B cell (primary cell): Measurements from ENCODE around the gene NCK2. TPM values are rescaled to one million over a fixed set of nuclear protein-coding genes. Genes with fewer than 3 reads are reported as not detected.

ENCODE experiments used
- ATAC-seq: fragments of 200-7000 bp; cut with Tn5 transposase; one replicate; pipeline ENCODE4 v1.10.0; 2021; ENCODE audit warnings: low read depth, mild to moderate bottlenecking, moderate number of reproducible peaks, moderate library complexity
- CTCF ChIA-PET: fragments of 350-600 bp; sonication (Branson Sonifier 250); formaldehyde crosslinking; loops from one replicate; lab custom pipeline; 2021; ENCODE audit warnings: antibody characterized with exemption, inconsistent platforms; lab: Charles Lee
- POLR2A ChIA-PET: fragments of 350-600 bp; sonication (Branson Sonifier 250); formaldehyde crosslinking; loops from one replicate; lab custom pipeline; 2021; ENCODE audit warnings: antibody characterized with exemption; lab: Charles Lee
- DNase-seq: peaks from one replicate; pipeline ENCODE4 v3.0.0; 2013
- H2AFZ ChIP-seq: 2 replicates; pipeline ENCODE4 v1.6.1; 2012; ENCODE audit warnings: mild to moderate bottlenecking, low read depth, low read length; ENCODE audit not compliant: insufficient read depth, poor library complexity, severe bottlenecking
- H3K27ac ChIP-seq, 2 donors: 1 replicate in 1 of 2; 2 replicates in 1 of 2; pipeline ENCODE4 v1.5.1; 2012 to 2013; ENCODE audit warnings: low read length in 2 of 2, mild to moderate bottlenecking in 2 of 2, moderate library complexity in 1 of 2
- H3K27me3 ChIP-seq, 4 experiments: fragments of 200-600 bp in 1 of 4; sonication (generic) in 1 of 4; replicated peaks in 1 of 4; 1 replicate in 2 of 4; 2 replicates in 2 of 4; pipeline versions ENCODE4 v1.6.1 to v1.7.0; 2013 to 2016; ENCODE audit warnings: low read length in 3 of 4, mild to moderate bottlenecking in 2 of 4, mixed read lengths in 1 of 4, moderate library complexity in 1 of 4; ENCODE audit not compliant: insufficient read depth in 4 of 4, control insufficient read depth in 3 of 4; ENCODE audit errors: control extremely low read depth in 1 of 4
- H3K36me3 ChIP-seq, 2 experiments: replicated peaks in 1 of 2; 1 replicate in 1 of 2; 2 replicates in 1 of 2; pipeline versions ENCODE4 v1.6.1 to v1.7.1; 2013; ENCODE audit warnings: low read length in 1 of 2; ENCODE audit not compliant: insufficient read depth in 2 of 2, control insufficient read depth in 1 of 2; ENCODE audit errors: control extremely low read depth in 1 of 2, extremely low read depth in 1 of 2
- H3K4me1 ChIP-seq, 2 donors: fragments of 200-600 bp in 1 of 2; sonication (generic) in 1 of 2; 1 replicate in 1 of 2; 2 replicates in 1 of 2; pipeline versions ENCODE4 v1.5.1 to v1.6.1; 2013 to 2017; ENCODE audit warnings: low read length in 2 of 2; ENCODE audit not compliant: control insufficient read depth in 2 of 2, insufficient read depth in 2 of 2
- H3K4me2 ChIP-seq: replicated peaks from 2 replicates; pipeline ENCODE3; 2012; ENCODE audit warnings: mild to moderate bottlenecking, low read depth, low read length; ENCODE audit not compliant: poor library complexity, severe bottlenecking
- H3K4me3 ChIP-seq, 5 experiments: fragments of 200-600 bp in 1 of 5; sonication (generic) in 1 of 5; 1 replicate in 3 of 5; 2 replicates in 2 of 5; pipeline versions ENCODE4 v1.5.1 to v1.7.0; 2011 to 2016; ENCODE audit warnings: low read length in 4 of 5, mild to moderate bottlenecking in 4 of 5, low read depth in 2 of 5, control low read depth in 1 of 5, moderate library complexity in 1 of 5; ENCODE audit not compliant: insufficient read depth in 1 of 5; ENCODE audit errors: control extremely low read depth in 1 of 5, extremely low read depth in 1 of 5
- H3K79me2 ChIP-seq: fragments of 200-600 bp; sonication (generic); one replicate; pipeline ENCODE4 v1.6.0; 2016; ENCODE audit warnings: low read length; ENCODE audit not compliant: control insufficient read depth, insufficient read depth
- H3K9ac ChIP-seq: fragments of 200-600 bp; sonication (generic); 2 replicates; pipeline ENCODE4 v1.6.1; 2017; ENCODE audit warnings: mild to moderate bottlenecking, low read length, moderate library complexity
- H3K9me3 ChIP-seq, 3 donors: one replicate each; pipeline versions ENCODE4 v1.6.1 to v1.7.1; 2013; ENCODE audit warnings: low read length in 2 of 3; ENCODE audit not compliant: control insufficient read depth in 2 of 3, insufficient read depth in 1 of 3; ENCODE audit errors: control extremely low read depth in 1 of 3
- H4K20me1 ChIP-seq: 2 replicates; pipeline ENCODE4 v1.6.0; 2012; ENCODE audit warnings: mild to moderate bottlenecking, low read length; ENCODE audit not compliant: insufficient read depth, control insufficient read depth, poor library complexity, severe bottlenecking
- H3K27ac Mint-ChIP-seq: one replicate; pipeline ENCODE4 v1.8.0; 2021; ENCODE audit warnings: mixed read lengths
- H3K27me3 Mint-ChIP-seq: one replicate; pipeline ENCODE4 v1.8.0; 2021; ENCODE audit warnings: mixed read lengths
- H3K4me1 Mint-ChIP-seq: one replicate; pipeline ENCODE4 v1.8.0; 2021; ENCODE audit warnings: mixed read lengths
- H3K4me3 Mint-ChIP-seq: one replicate; pipeline ENCODE4 v1.8.0; 2021; ENCODE audit warnings: mixed read lengths
- H3K9me3 Mint-ChIP-seq: one replicate; pipeline ENCODE4 v1.8.0; 2022; ENCODE audit warnings: mixed read lengths; ENCODE audit not compliant: insufficient read depth
- CTCF ChIP-seq: fragments of 200-600 bp; IDR thresholded peaks from one replicate; pipeline ENCODE4 v1.8.0; 2022; ENCODE audit warnings: antibody characterized with exemption, mild to moderate bottlenecking
- EZH2 ChIP-seq: IDR thresholded peaks from 2 replicates; pipeline ENCODE4 v1.6.1; 2012; ENCODE audit warnings: borderline replicate concordance, low read depth, mild to moderate bottlenecking, moderate library complexity, low read length; ENCODE audit not compliant: insufficient read depth, poor library complexity, severe bottlenecking
- WGBS: methylation state at CpG from one replicate; pipeline ENCODE4 v1.1.5; 2013; ENCODE audit warnings: missing lambda C conversion rate; ENCODE audit not compliant: insufficient coverage; 5-methylcytosine and 5-hydroxymethylcytosine counted together
- intact Hi-C: fragments of 100-400 bp; cut with micrococcal nuclease; formaldehyde crosslinking; loops from one replicate; pipeline ENCODE4 v1.10.0; 2022
- polyA plus RNA-seq: library from polyadenylated mRNA; depleted of rRNA; stranded (reverse); fragments of >200 nt; gene quantifications from 2 replicates; pipeline ENCODE4 v1.2.3, GENCODE V29; 2012
- total RNA-seq, 2 donors: library from RNA; stranded (reverse); fragments of 120-200 nt in 1 of 2; gene quantifications; 1 replicate in 1 of 2; 2 replicates in 1 of 2; pipeline versions ENCODE4 v1.2.3 to v1.2.4, GENCODE V29; 2013 to 2022

NCK2 gene
- total and polyA plus RNA-seq, 2 donors (not counting 1 experiment from before 2014, with no cell fraction given) = 64.2 to 72.3 TPM

DNA sequence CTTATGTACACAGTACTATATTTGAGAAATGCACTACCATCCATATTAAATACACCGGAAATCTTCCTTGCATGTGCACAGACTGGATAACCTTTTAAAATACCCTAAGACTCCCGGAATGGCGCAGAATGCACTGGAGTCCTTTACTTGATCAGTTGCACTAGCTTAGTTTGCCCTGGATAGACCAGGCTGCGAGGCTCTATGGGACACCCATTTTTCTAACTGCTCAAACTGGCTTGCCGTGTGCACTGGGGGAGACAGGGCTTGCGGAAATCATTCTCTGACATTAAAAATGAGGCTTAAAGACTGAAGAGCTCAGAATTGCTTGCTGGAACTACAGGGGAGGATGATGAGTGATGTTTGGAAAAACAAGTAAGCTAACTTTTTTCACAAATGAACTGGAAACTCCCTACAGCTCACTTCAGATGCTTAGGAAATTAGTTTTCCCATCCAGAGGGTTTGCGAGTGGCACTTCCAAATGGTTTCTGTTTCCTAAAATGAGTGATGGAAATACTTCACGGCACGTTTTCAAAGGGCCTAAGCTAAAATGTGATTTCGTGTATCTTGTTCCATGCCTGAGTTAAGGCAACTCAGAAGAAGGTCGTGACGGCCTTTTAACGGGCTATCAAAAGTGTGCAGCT is 2.7 kb downstream of the NCK2 start:
- intact Hi-C loops = loop anchor here (2.0 to 10.0 kb wide), 4 partner anchors 55 to 447 kb away; partner anchors contain the start of genes C2orf49 and UXS1
- H3K9me3 ChIP-seq = peaks cover 0 to 6% (median 0%) of the 10 kb centered on the region in 3 donors
- H3K79me2 ChIP-seq = peaks cover 74% of the 10 kb centered on the region
- peaks cover 49% of the 10 kb centered on the region for H4K20me1 ChIP-seq
- peak overlapping the region; percentile 75 for H3K9ac ChIP-seq
- H3K9me3 Mint-ChIP-seq = no peaks in the 10 kb centered on the region
- ChIA-PET CTCF (interaction anchor here (0.6 to 1.7 kb wide), 3 partner anchors 9 to 350 kb away, joined by 3 to 4 read pairs (median 3); no protein-coding TSS in a partner anchor), POLR2A (interaction anchor here (1.8 to 3.0 kb wide), 3 partner anchors 9 to 53 kb away, joined by 7 to 14 read pairs (median 10); no protein-coding TSS in a partner anchor)
- DNase-seq (no peak), ATAC-seq (no peak)
- peaks cover 67 to 70% of the 10 kb centered on the region in 2 donors for H3K4me1 ChIP-seq
- H3K4me3 Mint-ChIP-seq = peak overlapping the region; percentile 97
- no peaks in the 10 kb centered on the region for H3K27me3 ChIP-seq
- peak overlapping the region; percentile 59 to 81 for H3K27ac ChIP-seq
- H3K4me3 ChIP-seq = peak overlapping the region in 3 of 5 experiments; percentile 61 to 75 (median 64)
- peak overlapping the region; percentile 88 for H3K4me2 ChIP-seq
- H3K36me3 ChIP-seq = peaks cover 0 to 20% of the 10 kb centered on the region in 2 experiments
- no peaks in the 10 kb centered on the region for H3K27me3 Mint-ChIP-seq
- WGBS = 97% methylated on average over 9 of the region's 13 CpGs
- H3K4me1 Mint-ChIP-seq = peaks cover 76% of the 10 kb centered on the region
- no peak overlapping the region for H2AFZ ChIP-seq
- no peak for TF ChIP-seq EZH2
- no peak for TF ChIP-seq CTCF
- peak overlapping the region; percentile 95 for H3K27ac Mint-ChIP-seq

DNA sequence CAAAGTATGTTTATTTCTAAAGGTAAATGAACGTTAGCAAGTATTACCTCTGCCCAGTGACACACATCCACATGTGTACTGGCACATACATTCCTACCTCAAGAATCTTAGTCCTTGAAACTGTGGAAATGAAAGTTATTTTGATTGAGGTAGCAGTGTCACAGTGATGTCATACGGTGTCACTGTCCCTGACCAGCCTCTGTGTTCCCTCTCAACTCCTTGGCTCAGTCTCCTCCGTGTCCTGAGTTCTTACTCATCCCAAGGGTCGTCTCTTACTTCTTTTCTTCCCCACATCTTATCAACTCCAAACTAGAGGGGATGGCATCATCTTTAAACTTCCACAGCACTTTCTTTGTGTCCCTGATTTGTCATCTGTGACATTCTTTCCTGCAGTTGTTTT is 3.3 kb downstream of the NCK2 start:
- TF ChIP-seq EZH2 (no peak), CTCF (no peak)
- Histone ChIP-seq H3K27ac (peak overlapping the region; percentile 81 to 84), H3K4me3 (no peak overlapping the region), H3K9ac (no peak overlapping the region), H3K27me3 (no peaks in the 10 kb centered on the region), H2AFZ (no peak overlapping the region), H4K20me1 (peaks cover 53% of the 10 kb centered on the region), H3K9me3 (peaks cover 0 to 6% (median 0%) of the 10 kb centered on the region in 3 donors), H3K79me2 (peaks cover 80% of the 10 kb centered on the region), H3K36me3 (peaks cover 0 to 23% of the 10 kb centered on the region in 2 experiments), H3K4me1 (peaks cover 71 to 76% of the 10 kb centered on the region in 2 donors), H3K4me2 (peak overlapping the region; percentile 88)
- ChIA-PET POLR2A (interaction anchor here (1.2 to 3.0 kb wide), 3 partner anchors 8 to 29 kb away, joined by 4 to 14 read pairs (median 7); no protein-coding TSS in a partner anchor), CTCF (interaction anchor here (1.1 to 1.7 kb wide), 2 partner anchors 171 to 349 kb away, joined by 3 to 4 read pairs; no protein-coding TSS in a partner anchor)
- ATAC-seq (no peak), DNase-seq (no peak)
- intact Hi-C loops = loop anchor here (2.0 to 10.0 kb wide), 4 partner anchors 55 to 447 kb away; partner anchors contain the start of genes C2orf49 and UXS1
- H3K4me3 Mint-ChIP-seq = peak overlapping the region; percentile 97
- peak overlapping the region; percentile 95 for H3K27ac Mint-ChIP-seq
- H3K27me3 Mint-ChIP-seq = no peaks in the 10 kb centered on the region
- peaks cover 79% of the 10 kb centered on the region for H3K4me1 Mint-ChIP-seq
- 83% methylated on average over 3 of the region's 4 CpGs for WGBS
- H3K9me3 Mint-ChIP-seq = no peaks in the 10 kb centered on the region
